A549 (cell line): ENCODE results near the gene ASIC1.

ENCODE experiments used
- EP300 ChIP-seq, 2 experiments: fragments of >200 bp; sonication (Bioruptor Twin); formaldehyde crosslinking; IDR thresholded peaks; 2 replicates in 1 of 2; 3 replicates in 1 of 2; pipeline ENCODE4 v1.6.1; 2016 to 2017
- HOXB5 ChIP-seq: fragments of 250-450 bp; sonication (Bioruptor Pico); IDR thresholded peaks from 2 replicates; pipeline ENCODE4 v1.5.0; 2020; ENCODE audit warnings: mild to moderate bottlenecking, moderate library complexity
- NPAS2 ChIP-seq: fragments of 250-450 bp; sonication (Bioruptor Pico); IDR thresholded peaks from 2 replicates; pipeline ENCODE4 v1.8.0; 2022; ENCODE audit warnings: mild to moderate bottlenecking, moderate library complexity, borderline replicate concordance
- PBX3 ChIP-seq: IDR thresholded peaks from 2 replicates; pipeline ENCODE4 v1.6.1; 2012
- RFX5 ChIP-seq: fragments of 450-650 bp; IDR thresholded peaks from 2 replicates; pipeline ENCODE4 v1.7.1; 2014; ENCODE audit warnings: antibody characterized with exemption, mild to moderate bottlenecking, moderate library complexity
- TP53 ChIP-seq: fragments of 250-450 bp; sonication (Bioruptor Pico); IDR thresholded peaks from 2 replicates; pipeline ENCODE4 v1.5.0; 2021; ENCODE audit warnings: mild to moderate bottlenecking, moderate library complexity
- USF2 ChIP-seq: fragments of 450-650 bp; IDR thresholded peaks from 2 replicates; pipeline ENCODE4 v1.6.1; 2014; ENCODE audit warnings: antibody characterized with exemption
- TF ChIP-seq, protein P1 (sequence below): fragments of >200 bp; sonication (Bioruptor Twin); formaldehyde crosslinking; IDR thresholded peaks from 3 replicates; pipeline ENCODE4 v1.5.1; 2016

DNA sequence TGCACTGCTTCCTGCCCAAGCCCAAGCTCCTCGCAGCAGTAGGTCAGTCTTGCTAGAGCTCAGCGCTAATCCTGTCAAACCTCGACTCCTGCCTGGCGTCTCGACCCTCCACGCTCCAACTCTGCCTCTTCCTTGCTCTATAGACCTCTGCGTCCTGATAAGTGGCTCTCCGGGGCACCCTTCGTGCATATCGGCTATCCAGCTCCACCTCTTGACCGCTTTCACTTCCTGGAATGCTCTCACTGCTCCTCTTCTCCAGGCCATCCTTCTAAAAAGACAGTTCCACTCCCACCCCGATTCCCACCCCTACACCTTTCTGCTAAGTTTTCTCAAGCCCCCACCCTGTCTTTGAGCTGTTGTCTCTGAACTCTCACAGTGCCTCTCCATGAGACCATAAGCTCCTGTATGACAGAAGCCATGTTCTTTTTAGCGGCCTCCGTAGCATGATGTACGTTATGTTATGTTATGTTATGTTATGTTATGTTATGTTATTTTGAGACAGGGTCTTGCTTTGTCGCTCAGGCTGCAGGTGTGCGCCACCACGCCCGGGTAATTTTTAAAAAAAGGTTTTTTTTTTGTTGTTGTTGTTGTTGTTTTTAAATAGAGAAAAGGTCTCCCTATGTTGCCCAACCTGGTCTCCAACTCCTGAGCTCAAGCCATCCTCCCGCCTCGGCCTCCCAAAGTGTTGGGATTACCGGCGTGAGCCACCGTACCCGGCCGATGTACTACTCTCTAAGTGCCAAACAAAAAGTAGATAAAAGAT lies 55.2 kb downstream of the ASIC1 start:
- TF ChIP-seq, protein P1, sequence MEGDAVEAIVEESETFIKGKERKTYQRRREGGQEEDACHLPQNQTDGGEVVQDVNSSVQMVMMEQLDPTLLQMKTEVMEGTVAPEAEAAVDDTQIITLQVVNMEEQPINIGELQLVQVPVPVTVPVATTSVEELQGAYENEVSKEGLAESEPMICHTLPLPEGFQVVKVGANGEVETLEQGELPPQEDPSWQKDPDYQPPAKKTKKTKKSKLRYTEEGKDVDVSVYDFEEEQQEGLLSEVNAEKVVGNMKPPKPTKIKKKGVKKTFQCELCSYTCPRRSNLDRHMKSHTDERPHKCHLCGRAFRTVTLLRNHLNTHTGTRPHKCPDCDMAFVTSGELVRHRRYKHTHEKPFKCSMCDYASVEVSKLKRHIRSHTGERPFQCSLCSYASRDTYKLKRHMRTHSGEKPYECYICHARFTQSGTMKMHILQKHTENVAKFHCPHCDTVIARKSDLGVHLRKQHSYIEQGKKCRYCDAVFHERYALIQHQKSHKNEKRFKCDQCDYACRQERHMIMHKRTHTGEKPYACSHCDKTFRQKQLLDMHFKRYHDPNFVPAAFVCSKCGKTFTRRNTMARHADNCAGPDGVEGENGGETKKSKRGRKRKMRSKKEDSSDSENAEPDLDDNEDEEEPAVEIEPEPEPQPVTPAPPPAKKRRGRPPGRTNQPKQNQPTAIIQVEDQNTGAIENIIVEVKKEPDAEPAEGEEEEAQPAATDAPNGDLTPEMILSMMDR, result no peak
- no peak for TF ChIP-seq RFX5
- no peak for TF ChIP-seq USF2
- TF ChIP-seq HOXB5 (CRISPR knock-in tag), result no peak
- TF ChIP-seq TP53 (CRISPR knock-in tag), result no peak
- TF ChIP-seq PBX3, result no peak
- TF ChIP-seq NPAS2 (CRISPR knock-in tag), result no peak
- no peak for TF ChIP-seq EP300 (IDR thresholded peaks at IDR 0.05)
